GM18519 (cell line): ENCODE results near the gene SHOC1.
"Not testable (repeated sequence)": the region's sequence is repeated elsewhere in the genome, so short reads cannot be mapped to it uniquely, and the experiment has no call there.

ENCODE experiments used
- ATAC-seq: cut with Tn5 transposase; IDR thresholded peaks from one replicate; pipeline ENCODE4 v1.9.1; 2021; ENCODE audit warnings: mild to moderate bottlenecking, moderate library complexity; ENCODE audit not compliant: unreplicated experiment, low FRiP score

SHOC1 gene

DNA sequence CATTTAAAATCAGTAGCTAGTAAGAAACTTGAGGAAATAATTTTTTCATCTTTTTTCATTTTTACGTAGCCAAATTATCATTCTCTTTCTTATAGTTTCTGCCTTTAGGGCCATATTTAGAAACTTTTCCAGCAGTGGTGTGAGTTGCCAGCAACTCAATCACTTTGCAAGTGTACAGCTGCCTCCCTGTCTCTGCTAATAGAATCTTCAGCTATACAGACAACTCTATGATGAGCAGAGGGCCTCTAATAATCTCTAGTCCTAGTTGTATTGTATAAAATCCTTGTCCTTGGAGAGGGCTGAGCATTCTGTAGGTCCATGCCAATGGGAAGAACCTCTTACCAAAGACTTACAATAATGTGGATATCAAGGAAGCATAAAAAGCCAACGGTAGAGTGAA lies 11.5 kb upstream of the SHOC1 start:
- no peak for ATAC-seq

DNA sequence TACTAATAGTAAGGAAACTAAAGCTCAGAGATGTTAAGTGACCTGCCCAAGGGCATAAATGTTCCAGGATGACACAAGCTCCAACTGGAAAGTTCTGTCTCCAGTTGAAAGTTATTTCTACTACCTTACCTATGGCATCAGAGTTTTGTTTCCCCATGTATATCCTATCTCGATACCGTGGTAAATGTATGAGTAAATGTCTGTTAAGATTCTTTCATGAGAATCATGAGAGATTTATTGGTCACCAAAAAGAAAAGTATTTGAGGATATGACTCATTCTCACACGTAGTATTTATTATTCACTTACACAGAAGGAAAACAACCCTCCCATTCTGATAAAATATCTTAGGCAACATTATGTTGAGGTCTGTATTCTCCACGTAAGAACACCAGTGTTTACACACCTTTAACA lies 11.1 kb upstream of the SHOC1 start:
- ATAC-seq: no peak

DNA sequence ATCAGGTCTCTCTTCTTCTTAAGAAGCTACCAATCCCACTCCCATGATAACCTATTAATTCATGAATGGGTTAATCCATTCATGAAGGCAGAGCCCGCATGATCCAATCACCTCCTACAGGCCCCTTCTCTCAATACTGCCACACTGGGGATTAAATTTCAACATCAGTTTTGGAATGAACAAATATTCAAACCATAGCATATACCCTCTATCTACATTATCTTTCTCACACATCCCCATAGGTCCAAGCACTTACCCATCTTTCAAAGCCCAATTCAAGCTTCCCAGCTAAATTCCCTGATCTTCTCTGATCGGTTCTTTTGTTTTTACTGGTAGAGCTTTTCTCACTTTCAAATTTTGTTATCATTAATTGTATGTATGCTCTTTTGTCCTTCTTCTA lies 10.5 kb upstream of the SHOC1 start:
- ATAC-seq: no peak

DNA sequence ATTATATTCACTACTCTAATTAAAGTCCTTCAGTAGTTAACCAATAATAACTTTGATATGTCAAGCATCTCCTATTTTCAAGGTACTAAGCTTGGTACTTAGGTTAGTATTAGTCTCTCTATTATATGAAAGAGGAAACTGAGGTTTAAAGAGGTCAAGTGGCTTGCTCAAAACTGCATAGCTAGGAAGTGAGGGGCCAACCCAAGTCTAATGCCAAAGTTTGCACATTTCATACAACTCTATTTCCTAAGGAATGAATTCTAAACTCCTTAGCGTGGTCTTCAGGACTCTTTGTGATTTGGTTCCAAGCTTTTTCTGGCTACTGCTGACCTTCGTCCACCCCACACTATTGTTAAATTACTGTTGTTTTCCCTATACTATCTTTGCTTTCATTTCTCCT lies 9.9 kb upstream of the SHOC1 start:
- ATAC-seq: no peak

DNA sequence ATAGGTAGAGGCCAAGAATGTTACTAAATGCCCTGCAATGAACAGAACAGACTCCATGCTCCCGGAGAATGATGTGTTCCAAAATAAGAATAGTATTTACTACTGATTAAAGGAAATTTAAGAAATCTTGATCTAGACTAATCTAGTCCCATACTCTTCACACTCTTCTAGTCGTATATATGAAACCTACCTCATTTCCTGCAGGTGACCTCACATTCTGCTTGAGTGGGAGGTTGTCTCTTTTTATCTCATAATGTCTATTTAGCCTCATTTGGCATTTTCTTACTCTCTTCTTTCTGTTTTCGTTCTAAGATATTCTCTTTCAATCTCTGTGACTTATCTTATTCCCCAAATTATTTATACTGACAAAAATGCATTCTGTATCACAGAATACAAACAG lies 9.2 kb upstream of the SHOC1 start:
- no peak for ATAC-seq

DNA sequence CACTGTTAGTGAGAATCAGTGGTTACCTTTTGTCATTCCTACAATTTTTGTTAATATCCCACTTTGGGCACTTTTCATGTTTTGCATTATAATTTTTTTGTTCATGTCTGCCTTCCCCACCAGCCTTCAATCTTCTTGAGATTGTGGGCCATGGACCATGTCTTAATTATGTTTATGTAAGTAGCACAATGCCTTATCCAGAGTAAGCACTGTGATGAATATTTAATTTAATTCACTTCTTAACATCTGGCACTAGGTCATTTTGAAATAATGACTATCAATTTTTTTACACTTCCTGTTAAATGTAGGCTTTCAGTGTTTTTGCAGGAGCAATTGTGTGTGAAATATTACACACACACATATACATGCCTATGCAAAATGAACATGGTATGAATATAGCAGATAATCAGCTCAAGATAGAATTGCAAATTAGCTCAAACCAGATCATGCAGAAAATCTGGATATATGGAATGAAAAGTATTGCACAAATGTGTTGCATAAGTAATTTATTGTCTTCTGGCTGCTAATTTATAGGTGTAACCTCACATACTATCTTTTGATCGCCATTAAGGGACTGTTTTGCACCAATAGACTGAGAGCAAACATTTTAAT lies 5.3 kb upstream of the SHOC1 start:
- ATAC-seq: no peak

DNA sequence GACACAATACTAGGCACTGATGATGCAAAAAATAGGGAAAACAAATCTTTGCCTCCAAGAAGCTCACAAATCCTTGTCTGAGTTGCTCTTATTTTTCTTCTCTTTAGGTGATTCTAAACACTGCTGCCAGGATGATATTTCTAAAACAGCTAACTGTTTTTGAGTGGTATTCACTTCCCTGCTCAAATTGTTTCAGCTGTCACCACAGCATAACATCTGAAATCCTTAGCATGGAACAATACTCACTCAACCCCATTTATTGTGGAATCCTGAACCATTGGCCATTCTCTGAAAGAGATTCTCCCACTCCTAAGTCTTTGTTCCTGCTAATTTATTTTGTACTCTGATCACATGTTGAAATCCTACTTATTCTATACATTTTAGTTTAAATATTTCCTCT lies 4.8 kb upstream of the SHOC1 start:
- no peak for ATAC-seq

DNA sequence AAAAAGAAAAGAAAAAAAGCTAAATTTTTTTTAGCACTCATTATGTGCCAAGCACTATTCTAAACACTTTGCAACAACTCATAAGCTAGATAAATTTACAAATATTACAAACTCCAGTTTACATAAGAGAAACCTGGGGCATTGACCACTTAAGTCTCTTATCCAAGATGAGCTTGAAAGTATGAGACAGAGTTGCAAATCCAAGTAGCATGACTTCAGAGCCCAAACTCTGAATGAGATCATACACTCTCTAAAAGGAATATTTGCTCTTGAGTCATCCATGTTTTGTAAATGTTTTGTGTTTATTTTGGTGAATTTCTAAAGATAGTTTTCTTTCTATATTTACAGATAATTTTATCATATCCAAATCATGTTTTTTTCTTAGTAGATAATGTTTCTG lies 4.0 kb upstream of the SHOC1 start:
- ATAC-seq: no peak

DNA sequence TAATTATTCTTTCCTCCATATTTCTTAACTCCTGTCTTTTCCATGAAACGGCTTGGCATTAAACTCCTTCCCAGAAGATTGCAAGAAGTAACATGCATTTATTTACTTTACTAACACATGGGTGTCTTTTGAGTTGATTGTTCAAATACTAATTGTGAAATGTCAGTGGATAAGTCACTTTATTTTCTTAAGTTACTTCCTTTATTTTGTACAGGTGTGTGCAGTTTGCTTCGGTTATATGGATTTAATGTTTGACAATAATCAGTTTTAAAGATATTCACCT lies 761 bp upstream of the SHOC1 start:
- ATAC-seq: no peak

DNA sequence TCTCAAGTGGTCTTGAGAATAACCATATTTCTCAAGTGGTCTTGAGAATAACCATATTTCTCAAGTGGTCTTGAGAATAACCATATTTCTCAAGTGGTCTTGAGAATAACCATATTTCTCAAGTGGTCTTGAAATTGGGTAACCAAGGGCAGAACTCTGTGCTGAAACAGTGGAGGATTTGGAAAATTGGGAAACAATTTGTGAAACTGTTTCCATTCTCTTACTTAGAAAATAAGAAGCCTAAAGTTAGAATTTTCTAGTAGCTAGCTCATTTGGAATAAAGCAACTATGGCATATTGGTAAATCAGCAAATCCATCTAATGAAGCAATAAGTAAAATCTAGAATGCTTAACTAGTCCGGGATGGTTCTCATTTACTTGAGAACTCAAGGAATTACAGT lies 2.9 kb downstream of the SHOC1 start:
- not testable (repeated sequence) for ATAC-seq

DNA sequence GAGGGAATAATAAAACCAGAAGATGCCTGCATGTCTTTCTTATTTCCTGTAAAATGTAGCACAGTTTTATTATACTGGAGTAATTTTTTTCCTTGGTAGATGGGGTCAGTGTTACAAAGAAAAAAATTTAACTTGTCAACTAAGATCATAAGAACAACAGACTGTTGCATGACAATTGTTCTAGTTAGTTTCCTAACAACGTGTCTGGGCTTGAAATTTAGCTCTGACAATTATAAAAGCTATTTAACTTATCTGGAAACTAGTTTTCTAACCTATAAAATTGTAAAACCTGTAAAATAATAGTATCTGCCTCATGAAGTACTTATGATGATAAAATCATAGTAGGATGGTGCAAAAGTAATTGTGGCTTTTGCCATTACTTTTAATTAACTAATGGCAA lies 4.9 kb downstream of the SHOC1 start:
- no peak for ATAC-seq

DNA sequence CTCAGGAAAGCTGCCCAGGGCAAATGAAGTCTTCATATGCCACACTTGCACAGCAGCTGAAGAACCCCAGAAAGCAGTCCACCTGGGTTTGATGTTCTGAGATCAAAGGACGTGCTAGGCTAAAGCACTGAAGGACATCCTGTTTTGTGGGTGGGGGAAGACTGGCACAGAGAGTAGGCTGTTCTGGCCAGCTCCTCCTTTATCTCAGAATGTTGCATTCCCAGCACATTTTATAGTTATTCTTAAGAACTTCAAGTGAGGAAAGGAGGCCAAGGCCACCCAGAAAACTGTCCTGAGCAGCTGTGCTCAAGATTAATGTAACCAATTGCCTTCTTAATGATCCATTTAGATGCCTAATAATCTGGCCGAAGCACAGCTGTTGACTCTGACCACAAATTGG lies 10.9 kb downstream of the SHOC1 start:
- ATAC-seq: no peak

DNA sequence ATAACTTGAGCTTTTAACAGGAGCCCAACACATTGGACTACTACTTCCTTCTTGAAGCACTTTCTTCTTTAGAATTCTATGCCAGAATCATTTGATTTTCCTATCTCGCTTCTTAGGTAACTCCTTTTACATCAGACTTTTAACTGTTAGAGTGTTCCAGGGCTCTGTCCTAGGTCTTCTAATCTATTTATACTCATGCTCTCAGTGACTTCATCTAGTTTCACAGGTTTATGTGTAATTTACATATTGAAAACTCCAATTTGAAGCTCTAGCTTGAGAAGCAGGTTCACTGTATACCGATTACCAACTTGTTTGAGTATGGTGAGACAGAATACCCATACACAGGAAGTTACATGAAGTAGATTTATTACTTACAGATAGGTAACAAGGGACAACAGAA lies 11.3 kb downstream of the SHOC1 start:
- no peak for ATAC-seq

DNA sequence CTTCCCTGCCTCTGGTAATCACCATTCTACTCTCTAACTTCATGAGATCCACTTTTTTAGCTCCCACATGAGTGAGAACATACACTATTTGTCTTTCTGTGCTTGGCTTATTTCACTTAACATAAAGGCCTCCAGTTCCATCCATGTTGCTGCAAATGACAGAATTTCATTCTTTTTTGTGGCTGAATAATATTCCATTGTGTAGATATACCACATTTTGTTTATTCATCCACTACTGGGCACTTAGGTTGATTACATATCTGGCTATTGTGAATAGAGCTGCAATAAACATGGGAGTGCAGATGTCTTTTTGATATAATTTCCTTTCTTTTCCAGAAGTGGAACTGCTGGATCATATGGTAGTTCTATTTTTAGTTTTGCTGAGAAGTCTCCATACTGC lies 28.7 kb downstream of the SHOC1 start:
- no peak for ATAC-seq

DNA sequence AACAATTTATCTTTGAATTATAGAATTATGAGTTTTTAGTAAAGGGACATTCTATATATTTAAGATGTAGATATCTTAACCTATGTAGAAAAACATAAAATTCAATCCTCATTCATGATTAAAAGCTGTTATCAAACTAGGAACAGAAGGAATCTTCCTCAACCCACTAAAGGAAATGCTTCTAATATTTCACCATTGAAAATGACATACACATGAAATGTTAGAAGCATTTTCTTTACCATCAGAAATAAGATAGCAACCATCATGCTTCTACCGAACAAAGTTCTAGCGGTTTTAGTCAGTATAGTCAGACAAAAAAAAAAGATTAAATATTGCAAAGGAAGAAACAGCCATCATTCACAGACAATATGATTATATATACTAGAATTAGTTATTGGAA lies 32.2 kb downstream of the SHOC1 start:
- no peak for ATAC-seq

DNA sequence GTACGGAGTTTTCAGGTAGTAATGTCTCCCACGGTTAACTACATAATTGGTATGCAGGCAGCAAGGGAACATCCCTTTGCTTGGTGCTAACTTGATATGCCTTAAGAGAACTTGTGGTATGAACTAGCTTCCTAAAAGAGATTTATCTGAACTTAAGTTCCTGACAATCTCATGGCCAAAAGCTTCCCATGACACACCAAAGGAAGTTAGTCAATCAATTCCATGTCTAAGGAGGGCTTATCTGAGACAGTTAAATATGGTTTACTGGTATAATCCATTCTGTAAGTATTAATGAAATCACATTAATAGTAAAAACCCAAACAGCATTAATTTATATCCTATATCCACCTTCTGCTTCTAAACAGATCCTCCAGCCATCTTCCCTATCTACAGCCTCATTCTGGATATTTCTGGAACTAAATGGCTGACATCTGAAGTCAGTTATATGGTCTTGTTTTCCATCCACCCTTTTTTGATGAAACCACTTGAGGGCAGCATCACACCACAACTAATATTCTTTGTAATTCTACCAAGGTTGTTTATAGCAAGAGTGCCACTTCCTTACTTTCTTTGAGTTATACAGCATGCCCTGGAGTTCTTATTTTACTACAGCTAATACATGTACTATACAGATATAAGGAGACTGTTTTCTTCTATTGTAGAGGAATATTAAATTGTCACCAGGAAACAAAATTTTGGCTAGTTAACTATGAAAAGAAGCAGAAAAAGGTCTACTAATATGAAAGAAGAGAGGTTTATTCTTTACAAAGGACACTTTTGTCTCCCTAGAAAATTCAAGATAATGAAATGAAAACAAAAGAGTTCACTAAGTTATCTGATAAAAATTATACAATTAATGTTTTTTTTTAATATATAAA lies 34.7 kb downstream of the SHOC1 start:
- ATAC-seq: no peak

DNA sequence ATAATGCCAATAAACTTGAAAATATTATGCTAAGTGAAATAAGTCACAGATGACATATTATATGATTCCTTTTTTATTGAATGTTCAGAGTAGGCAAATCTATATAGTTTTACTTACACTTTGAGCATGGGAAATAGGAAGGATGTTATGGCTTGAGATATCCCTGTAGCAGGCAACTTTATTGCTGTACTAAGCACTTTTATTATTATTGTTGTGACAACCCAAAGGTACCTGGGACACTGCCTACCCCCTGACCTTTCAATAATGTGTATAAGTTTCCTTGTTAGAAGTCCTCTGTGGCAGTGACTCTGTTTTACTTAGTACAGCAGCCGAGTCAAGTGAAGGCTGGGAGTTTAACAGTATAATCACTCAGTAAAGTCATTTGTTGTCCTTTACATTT lies 39.9 kb downstream of the SHOC1 start:
- ATAC-seq: no peak

DNA sequence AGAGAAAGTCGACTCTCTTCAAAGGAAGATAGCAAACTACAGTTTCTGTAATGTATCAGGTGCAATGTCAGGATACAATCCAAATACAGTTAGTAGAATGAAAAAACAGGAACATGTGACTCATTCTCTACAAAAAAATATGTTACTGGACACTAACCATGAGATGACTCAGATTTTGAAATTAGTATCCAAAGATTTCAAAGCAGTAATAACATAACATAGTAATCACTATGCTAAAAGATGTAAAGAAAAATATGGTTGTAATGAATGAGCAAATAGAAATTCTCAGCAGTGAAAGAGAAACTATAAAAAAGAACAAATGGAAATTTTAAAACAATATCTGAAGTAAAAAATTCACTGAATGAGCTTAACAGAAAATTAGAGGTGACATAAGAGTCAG lies 42.3 kb downstream of the SHOC1 start:
- ATAC-seq: no peak
